C4-2B (cell line): ENCODE results near the gene MAFF.

ENCODE experiments used
- CTCF ChIP-seq: fragments of 450-650 bp; conservative IDR thresholded peaks from 2 replicates; pipeline ENCODE4 v1.5.1; 2017; ENCODE audit warnings: mild to moderate bottlenecking
- ZFX ChIP-seq: fragments of 450-650 bp; IDR thresholded peaks from 2 replicates; pipeline ENCODE4 v1.6.1; 2017

GRCh38 chr22:38177044-38177443 lies 24.8 kb upstream of the MAFF start:
- TF ChIP-seq CTCF (no peak), ZFX (no peak)
